ENCODE measurements around the gene QPRT. TPM values are rescaled to one million over a fixed set of nuclear protein-coding genes. Genes with fewer than 3 reads are reported as not detected.

The QPRT gene
- total RNA-seq, 1 experiment from 2014 or later: 31.1 TPM

Other genes starting within 250 kb of the QPRT start
- 7.0 and 8.0 TPM in 2 replicates for gene BOLA2, start 224.8 kb upstream of the QPRT start, total RNA-seq (2021)
- gene SLX1B, start 224.6 kb upstream of the QPRT start, total RNA-seq (2021): 40.3 and 49.7 TPM in 2 replicates
- gene SULT1A4, start 219.3 kb upstream of the QPRT start, total RNA-seq (2021): 2.1 and 2.5 TPM in 2 replicates
- 68.6 and 73.2 TPM in 2 replicates for gene NPIPB12, start 172.8 kb upstream of the QPRT start, total RNA-seq (2021)
- not detected in 2 replicates for gene SPN, start 15.9 kb upstream of the QPRT start, total RNA-seq (2021)
- gene C16orf54, start 66.8 kb downstream of the QPRT start, total RNA-seq (2021): not detected in 2 replicates
- not detected in 2 replicates for gene ZG16, start 99.1 kb downstream of the QPRT start, total RNA-seq (2021)
- 171 and 186 TPM in 2 replicates for gene KIF22, start 111.6 kb downstream of the QPRT start, total RNA-seq (2021)
- gene MAZ, start 127.3 kb downstream of the QPRT start, total RNA-seq (2021): 457 and 516 TPM in 2 replicates
- 9.0 TPM in 2 replicates for gene PRRT2, start 133.0 kb downstream of the QPRT start, total RNA-seq (2021)
- 47.4 and 50.0 TPM in 2 replicates for gene PAGR1, start 137.0 kb downstream of the QPRT start, total RNA-seq (2021)
- 5.6 and 7.1 TPM in 2 replicates for gene MVP, start 141.3 kb downstream of the QPRT start, total RNA-seq (2021)
- 51.7 and 55.6 TPM in 2 replicates for gene CDIPT, start 184.0 kb downstream of the QPRT start, total RNA-seq (2021)
- gene SEZ6L2, start 220.4 kb downstream of the QPRT start, total RNA-seq (2021): 7.0 and 9.1 TPM in 2 replicates
- gene ASPHD1, start 221.3 kb downstream of the QPRT start, total RNA-seq (2021): 2.0 and 2.5 TPM in 2 replicates
- 32.4 and 33.3 TPM in 2 replicates for gene KCTD13, start 247.0 kb downstream of the QPRT start, total RNA-seq (2021)

Measured in A673 (cell line).